Measurements from ENCODE around the gene ELFN1.
"Not testable (repeated sequence)": the region's sequence is repeated elsewhere in the genome, so short reads cannot be mapped to it uniquely, and the experiment has no call there.

ELFN1 gene

DNA sequence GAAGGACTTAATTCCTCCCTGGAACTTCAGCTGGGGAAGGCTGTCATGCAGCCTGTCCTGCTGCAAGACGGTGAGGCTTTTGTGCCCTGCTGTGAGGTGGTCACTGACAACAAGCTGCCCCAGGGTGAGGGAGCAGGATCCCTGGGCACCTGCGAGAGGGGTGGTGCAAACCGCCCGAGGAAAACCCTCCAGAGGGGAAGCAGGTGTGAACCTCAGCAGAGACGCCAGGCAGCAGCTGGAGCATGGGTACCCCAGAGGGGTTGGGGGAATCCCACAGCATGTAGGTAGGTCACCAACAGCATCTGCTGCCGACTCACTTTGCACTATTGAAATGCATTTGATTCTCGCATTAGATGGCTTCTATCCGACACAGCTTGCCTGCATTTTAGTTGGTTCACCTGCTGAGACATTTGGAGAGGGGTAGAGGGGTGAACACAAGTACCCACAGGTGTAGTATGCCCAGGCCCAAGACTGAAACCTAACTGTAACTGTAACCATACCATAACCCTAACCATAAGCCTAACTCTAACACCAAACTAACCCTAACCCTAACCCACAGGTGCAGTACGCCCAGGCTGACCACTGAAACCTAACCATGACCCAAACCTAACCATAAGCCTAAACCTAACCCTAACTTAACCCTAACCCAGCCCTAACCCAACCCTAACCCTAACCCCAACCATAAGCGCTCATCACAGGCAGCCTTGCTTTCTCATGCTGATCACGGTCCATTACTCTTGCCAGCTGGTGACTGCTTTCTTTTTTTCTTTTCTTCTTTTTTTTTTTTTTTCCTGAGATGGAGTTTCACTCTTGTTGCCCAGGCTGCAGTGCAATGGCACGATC is 85.9 kb downstream of the ELFN1 start:
- no peak for DNase-seq (ENCODE audit: low read depth in 2 of 2)

DNA sequence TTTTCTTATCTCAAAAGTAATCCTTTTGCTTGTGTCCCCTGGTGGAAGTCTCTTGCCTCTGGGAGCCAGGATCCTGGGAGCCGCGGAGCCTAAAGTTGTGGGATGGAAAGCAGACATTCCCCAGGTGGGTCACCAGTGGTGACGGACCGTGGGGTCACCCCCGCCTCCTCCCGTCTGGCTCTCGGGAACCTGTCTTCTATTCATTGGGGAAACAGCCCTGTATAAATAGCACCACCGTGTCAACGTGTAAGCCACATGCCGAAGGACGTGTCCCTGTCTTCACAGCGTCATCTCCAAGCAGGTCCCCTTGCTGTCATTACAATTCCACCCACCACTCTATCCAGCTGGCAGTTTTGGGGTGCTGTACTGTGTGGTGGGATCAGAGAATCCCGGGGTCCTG is 87.5 kb downstream of the ELFN1 start:
- DNase-seq (ENCODE audit: low read depth in 2 of 2): no peak

DNA sequence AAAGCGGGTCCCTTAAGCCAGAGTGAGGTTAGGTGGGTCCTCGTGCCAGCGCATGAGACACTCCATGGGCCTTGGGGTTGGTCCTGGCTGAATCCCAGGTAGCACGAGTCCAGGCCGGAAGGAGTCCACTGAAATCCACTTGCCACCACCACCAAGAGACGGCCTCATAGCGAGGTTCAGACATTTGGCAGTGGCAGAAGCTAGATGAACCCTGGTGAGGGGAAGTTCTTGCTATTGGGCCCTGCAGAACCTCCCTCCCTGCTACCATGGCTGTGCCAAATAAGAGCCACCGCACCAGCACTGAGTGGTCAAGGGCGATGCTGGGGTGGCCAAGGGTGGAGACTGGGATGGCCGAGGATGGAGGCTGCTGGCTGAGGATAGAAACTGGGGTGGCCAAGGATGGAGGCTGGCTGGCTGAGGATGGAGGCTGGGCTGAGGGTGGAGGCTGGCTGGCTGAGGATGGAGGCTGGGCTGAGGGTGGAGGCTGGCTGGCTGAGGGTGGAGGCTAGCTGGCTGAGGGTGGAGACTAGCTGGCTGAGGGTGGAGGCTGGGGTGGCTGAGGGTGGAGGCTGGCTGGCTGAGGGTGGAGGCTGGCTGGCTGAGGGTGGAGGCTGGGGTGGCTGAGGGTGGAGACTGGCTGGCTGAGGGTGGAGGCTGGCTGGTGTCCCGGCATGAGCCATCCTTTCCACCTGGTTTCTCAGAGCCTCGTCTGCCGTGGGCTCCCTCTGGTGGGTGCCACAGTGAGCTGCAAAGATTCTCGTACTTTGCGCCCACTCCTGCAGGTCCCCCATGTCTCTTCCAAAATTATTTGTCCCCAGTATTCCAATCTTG is 88.2 kb downstream of the ELFN1 start:
- DNase-seq (ENCODE audit: low read depth in 2 of 2): peak; percentile 6 to 23

- DNase-seq (ENCODE audit: low read depth in 2 of 2): no peak
These were observed 88.9 kb downstream of the ELFN1 start for GRCh38 chr7:1758859-1759521.

DNA sequence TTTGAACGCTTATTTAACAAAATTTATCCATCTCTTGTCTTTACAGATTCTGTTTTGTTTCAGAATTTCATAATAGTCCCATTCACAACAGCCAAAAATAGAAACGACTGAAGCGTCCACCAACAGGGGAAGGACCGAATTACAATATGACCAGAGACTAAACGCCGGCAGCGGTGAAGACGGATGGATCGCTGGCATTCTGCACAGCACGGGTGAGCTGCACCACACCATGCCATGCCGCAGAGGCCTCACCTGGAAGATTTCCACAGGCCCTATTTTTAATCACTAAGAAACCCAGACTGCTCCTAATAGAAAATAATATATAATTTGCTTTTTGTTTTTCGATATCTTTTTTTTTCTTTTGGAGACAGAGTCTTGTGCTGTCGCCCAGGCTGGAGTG is 91.0 kb downstream of the ELFN1 start:
- DNase-seq (ENCODE audit: low read depth in 2 of 2): no peak

- no peak for DNase-seq (ENCODE audit: low read depth in 2 of 2)
These were observed 91.7 kb downstream of the ELFN1 start for GRCh38 chr7:1761774-1762173.

DNA sequence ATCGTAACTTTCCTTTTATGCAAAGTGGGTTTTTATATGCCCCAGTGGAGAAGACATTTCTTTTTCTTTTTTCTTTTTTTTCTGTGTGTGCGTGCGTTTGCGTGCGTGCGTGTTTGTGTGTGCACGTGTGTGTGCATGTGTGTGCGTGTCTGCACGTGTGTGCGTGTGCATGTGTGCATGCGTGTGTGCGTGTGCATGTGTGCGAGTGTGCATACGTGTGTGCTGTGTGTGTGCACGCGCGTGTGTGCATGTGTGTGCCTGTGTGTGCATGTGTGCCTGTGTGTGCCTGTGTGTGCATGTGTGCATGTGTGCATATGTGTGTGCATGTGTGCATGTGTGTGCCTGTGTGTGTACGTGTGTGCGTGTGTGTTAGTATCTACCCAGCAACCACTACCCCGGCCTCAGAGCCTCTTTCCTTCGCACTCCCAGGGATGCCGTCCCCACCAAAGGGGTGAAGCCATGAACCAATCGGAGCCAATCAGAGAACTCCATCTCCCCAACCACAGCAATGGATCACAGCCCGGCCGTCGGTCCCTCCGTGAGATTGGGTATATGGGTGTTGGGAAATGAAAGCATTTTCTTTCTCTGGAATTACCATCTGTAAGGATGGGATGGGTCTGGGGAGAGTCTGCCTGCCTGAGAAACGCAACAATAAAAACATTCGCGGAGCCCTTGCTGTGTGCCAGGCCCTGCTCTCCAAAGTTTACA is 92.3 kb downstream of the ELFN1 start:
- DNase-seq (ENCODE audit: low read depth in 2 of 2): no peak

DNA sequence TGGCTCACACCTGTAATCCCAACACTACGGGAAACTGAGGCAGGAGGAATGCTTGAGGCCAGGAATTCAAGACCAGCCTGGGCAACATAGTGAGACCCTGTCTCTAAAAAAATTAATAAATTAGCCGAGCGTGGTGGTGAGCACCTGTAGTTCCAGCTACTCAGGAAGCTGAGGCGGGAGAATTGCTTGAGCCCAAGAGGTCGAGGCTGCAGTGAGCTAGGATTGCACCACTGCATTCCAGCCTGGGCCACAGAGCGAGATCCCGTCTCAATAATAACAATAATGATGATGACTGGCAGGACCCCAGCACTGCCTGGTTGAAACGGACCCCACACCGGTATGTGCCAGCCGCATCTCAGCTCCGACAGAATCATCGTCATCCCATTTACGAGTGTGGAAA is 93.0 kb downstream of the ELFN1 start:
- no peak for DNase-seq (ENCODE audit: low read depth in 2 of 2)

GRCh38 chr7:1763911-1764310 is 93.8 kb downstream of the ELFN1 start:
- DNase-seq (ENCODE audit: low read depth in 2 of 2): not testable (repeated sequence)

- DNase-seq (ENCODE audit: low read depth in 2 of 2): no peak
These were observed 95.3 kb downstream of the ELFN1 start for GRCh38 chr7:1765336-1765735.

GRCh38 chr7:1767524-1767923 is 97.4 kb downstream of the ELFN1 start:
- DNase-seq (ENCODE audit: low read depth in 2 of 2): no peak

- no peak for DNase-seq (ENCODE audit: low read depth in 2 of 2)
These were observed 98.8 kb downstream of the ELFN1 start for GRCh38 chr7:1768832-1769231.

DNA sequence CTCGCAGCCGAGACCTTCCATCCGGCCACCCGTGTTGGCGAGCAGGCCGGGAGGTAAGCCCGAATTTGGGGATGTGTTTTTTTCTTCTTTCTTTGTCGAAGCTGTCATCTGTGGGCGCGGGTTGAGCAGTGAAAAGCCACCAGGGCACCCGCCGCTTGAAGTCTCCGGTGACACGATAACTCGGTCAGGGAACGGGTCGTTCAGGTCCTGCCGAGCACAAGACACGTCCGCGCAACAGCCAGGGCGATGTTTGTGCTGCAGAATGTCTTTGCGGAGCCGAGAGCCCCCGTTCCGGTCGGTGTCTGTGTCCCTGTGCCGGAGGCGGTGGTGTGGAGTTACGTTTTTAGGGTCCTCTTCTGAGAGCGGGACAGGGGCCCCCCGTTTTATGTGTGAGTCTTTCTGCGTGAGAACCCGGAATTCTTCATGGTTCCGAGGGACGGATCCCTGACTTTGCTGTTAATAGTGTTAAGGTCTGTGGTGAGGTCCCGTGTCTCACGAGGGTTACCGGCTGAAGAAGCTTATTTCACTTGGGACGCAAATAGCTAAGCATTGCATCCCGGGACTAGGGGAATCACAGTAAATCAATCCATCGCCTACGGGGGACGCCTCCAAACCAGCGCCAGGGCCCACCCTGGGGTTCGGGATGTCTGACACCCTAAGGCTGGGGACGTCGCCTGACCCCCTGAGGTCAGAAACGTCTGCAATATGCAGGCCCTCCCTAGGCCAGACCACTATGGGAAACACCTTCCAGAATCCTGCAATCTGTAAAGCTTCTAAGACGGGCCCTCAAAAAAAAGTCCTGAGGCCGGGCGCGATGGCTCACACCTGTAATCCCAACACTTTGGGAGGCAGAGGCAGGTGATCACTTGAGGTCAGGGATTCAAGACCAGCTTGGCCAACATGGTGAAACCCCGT is 99.5 kb downstream of the ELFN1 start:
- DNase-seq (ENCODE audit: low read depth in 2 of 2): no peak

DNA sequence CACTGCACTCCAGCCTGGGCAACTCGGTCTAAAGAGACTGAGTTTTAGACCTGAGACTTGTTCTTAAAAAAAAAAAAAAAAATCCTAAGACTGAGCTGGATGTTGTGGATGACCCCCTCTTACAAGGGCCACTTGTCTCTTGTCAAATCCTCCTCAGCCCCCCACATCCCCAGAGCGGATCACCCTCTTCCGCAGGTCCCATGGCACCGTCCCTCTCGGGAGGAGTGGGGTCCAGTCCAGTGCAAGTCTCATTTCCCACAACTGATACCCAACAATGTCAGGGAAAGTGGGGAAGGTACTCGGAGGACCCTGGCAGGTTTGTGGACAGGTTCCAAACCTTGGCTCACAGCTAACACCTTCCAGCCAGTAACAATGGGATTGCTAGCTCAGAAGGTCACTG is 100.3 kb downstream of the ELFN1 start:
- no peak for DNase-seq (ENCODE audit: low read depth in 2 of 2)

DNA sequence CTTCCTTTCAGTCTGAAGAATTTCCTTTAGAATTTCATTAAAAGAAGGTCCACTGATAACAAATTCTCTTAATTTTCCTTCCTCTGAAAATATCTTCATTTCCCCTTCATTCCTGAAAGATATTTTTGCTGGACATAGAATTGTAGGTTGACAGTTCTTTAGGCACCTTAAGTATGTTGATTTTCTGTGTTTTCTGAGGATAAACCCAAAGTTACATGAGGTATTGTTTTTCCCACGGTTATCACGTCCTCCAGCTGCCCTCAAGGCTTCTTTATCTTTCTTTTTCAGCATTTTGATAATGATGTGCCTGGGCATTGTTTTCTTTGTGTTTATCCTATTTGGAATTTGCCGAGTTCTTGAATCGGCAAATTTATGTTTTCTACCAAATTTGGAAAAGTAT is 105.3 kb downstream of the ELFN1 start:
- DNase-seq (ENCODE audit: low read depth in 2 of 2): no peak

- DNase-seq (ENCODE audit: low read depth in 2 of 2): no peak
These were observed 107.0 kb downstream of the ELFN1 start for GRCh38 chr7:1777122-1777521.

DNA sequence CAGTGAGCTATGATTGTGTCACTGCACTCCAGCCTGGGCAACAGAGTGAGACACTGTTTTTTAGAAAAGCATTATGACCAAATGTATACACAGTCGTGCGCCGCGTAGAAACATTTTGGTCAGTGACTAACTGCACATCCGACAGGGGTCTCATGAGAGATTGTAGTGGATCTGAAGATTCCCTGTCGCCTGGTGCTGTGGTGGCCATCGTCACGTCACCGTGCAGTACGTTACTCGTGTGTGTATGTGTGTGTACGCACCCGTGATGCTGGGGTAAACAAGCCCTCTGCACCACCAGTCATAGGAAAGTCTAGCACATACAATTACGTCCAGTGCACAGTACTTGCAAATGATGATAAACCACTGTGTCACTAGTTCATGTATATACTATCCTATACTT is 109.4 kb downstream of the ELFN1 start:
- no peak for DNase-seq (ENCODE audit: low read depth in 2 of 2)

GRCh38 chr7:1781369-1781768 is 111.3 kb downstream of the ELFN1 start:
- DNase-seq (ENCODE audit: low read depth in 2 of 2): no peak

DNA sequence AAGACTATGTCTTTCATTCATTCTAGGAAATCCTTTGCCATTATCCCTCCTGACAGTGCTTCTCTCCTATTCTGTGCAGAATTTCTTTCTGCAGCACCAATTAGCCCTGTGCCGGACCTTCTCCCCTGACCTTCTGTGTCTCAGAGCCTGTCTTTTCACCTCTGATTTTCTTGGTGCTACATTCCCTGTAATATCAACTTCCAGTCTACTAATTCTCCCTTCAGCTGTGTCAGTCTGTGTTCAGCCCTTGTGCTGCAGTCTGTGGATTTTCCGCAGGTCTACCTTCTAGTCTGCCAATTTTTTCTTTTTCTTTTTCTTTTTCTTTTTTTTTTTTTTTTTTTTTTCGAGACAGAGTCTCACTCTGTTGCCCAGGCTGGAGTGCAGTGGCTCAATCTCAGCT is 115.8 kb downstream of the ELFN1 start:
- DNase-seq (ENCODE audit: low read depth in 2 of 2): no peak

DNA sequence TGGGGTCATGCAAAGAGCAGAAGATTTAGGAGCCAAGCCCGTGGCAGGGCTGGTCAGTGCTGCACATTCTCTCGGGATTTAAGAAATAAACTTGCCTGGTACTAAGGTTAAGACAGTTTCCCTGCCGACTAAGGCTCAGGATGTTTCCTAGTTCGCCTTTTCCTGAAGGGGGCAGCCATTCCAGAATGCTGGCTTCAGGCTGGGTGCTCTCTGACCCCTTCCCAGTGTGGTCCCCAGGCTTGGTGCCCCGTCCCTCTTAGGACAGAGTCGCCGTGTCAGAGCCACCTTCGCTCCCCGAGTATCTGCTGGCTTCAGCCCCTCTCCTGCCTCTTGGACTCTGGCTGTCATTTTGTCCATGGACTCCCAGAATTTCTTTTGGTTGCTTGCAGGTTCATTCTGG is 117.2 kb downstream of the ELFN1 start:
- no peak for DNase-seq (ENCODE audit: low read depth in 2 of 2)

DNA sequence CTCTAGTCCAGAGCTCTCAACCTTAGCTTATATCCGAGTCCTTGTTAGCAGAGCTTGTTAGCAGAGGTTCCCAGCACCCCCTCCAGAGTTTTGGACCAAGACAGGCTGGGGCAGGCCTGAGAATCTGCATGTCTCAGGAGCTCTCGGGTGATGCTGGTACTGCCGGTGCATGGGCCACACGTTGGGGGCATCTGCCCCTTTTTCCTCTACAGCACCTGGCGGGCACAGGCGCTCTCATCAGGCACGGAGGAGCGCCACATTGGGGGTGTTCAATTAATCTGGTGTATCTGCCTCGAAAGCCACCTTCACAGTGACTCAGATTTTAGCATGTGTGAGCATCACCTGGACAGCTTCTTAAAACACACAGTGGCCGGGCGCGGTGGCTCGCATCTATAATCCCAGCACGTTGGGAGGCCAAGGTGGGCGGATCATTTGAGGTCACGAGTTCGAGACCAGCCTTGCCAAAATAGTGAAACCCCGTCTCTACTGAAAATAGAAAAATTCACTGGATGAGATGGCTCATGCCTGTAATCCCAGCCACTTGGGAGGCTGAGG is 117.7 kb downstream of the ELFN1 start:
- DNase-seq (ENCODE audit: low read depth in 2 of 2): no peak
